ENCODE data around the gene WFS1.

The WFS1 gene

DNA sequence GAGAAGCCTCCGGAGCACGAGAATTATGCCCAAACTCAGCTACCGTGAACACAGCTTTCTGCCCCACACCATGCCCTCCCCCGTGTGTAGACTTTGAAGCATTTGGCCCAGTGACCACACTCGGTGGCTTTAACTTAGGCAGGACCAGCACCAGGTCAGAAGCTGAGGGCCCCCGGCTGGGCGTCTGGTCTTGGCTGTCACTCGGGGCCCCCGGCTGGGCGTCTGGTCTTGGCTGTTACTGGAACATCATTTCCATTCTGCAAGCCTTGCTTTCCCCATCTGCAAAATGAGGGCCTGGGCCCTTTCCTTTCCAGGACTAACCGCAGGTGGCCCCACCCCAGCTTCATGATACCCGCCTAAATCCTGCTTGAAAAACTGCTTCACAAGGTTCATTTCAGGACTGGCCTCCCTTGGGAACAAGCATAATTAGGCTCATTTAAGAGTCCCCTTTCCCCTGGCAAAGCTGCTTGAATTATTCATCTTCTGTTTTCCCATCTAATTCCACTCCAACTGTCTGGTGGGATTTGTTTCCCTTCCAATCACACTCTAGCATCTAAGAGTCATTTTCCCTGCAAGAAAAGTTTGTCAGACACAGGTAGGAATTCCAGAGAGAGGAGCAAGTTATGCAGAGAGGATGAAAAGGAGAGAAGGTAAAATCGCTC lies 82.5 kb downstream of the WFS1 start:
- DNase-seq (ENCODE audit: extremely low read depth in 1 of 2, low read depth in 1 of 2): no peak

All from activated CD8-positive, alpha-beta memory T cell treated with anti-CD3 and anti-CD28 coated beads for 1 hour (primary cell).